SK-N-MC (cell line): ENCODE data around the gene PMS2.
A peak's percentile ranks its signal among the peaks of the same experiment; 100 is the strongest.
"Not testable (repeated sequence)": the region's sequence is repeated elsewhere in the genome, so short reads cannot be mapped to it uniquely, and the experiment has no call there.

Source experiments
- DNase-seq: peaks from one replicate; pipeline ENCODE4 v3.0.0-alpha.2; 2011; ENCODE audit warnings: low read depth, low spot score
- H3K27ac ChIP-seq: fragments of 200-600 bp; sonication (generic); 2 replicates; pipeline ENCODE4 v1.5.1; 2016; ENCODE audit warnings: mixed run types
- H3K36me3 ChIP-seq: fragments of 200-600 bp; sonication (generic); 2 replicates; pipeline ENCODE4 v1.6.1; 2017; ENCODE audit warnings: antibody characterized with exemption, low read length, mixed read lengths; ENCODE audit not compliant: insufficient read depth
- H3K4me3 ChIP-seq: fragments of 200-600 bp; sonication (generic); 2 replicates; pipeline ENCODE4 v1.5.1; 2016
- H3K9ac ChIP-seq: fragments of 200-600 bp; sonication (generic); 2 replicates; pipeline ENCODE4 v1.8.0; 2017; ENCODE audit warnings: mixed run types, mixed read lengths; ENCODE audit not compliant: insufficient read length
- H3K9me3 ChIP-seq: fragments of 200-600 bp; sonication (generic); 2 replicates; pipeline ENCODE4 v1.6.1; 2017; ENCODE audit warnings: low read depth, mild to moderate bottlenecking, antibody characterized with exemption, low read length, moderate library complexity, mixed read lengths
- EZH2 ChIP-seq: fragments of 200-600 bp; sonication (generic); IDR thresholded peaks from one replicate; pipeline ENCODE4 v1.6.1; 2017; ENCODE audit warnings: antibody characterized with exemption
- FOXP2 ChIP-seq: optimal IDR thresholded peaks from 2 replicates; pipeline ENCODE3; 2011; ENCODE audit warnings: mild to moderate bottlenecking, moderate library complexity; ENCODE audit not compliant: insufficient read depth; ENCODE audit errors: extremely low read length, control extremely low read depth
- POLR2AphosphoS5 ChIP-seq: IDR thresholded peaks from 2 replicates; pipeline ENCODE4 v1.6.1; 2012; ENCODE audit warnings: mild to moderate bottlenecking, low read depth, low read length, borderline replicate concordance

The PMS2 gene

GRCh38 chr7:5997210-5997808 is 11.5 kb downstream of the PMS2 start:
- no peak overlapping the region for H3K9ac ChIP-seq
- no peaks in the 10 kb centered on the region for H3K9me3 ChIP-seq
- no peak overlapping the region for H3K4me3 ChIP-seq
- TF ChIP-seq EZH2 (no peak), POLR2AphosphoS5 (no peak), FOXP2 (no peak)
- H3K36me3 ChIP-seq, result peaks cover 29% of the 10 kb centered on the region; the same call in 1 of the 2 replicates
- peak; percentile 47 for DNase-seq
- no peak overlapping the region for H3K27ac ChIP-seq

- not testable (repeated sequence) for H3K27ac ChIP-seq, H3K9me3 ChIP-seq, H3K9ac ChIP-seq, DNase-seq, H3K4me3 ChIP-seq
- peaks cover 11% of the 10 kb centered on the region; the same call in 1 of the 2 replicates for H3K36me3 ChIP-seq
Observed at GRCh38 chr7:5987061-5987460, 21.8 kb downstream of the PMS2 start.

GRCh38 chr7:5979680-5980314 is 29.1 kb downstream of the PMS2 start:
- H3K36me3 ChIP-seq, H3K4me3 ChIP-seq, H3K27ac ChIP-seq, DNase-seq, H3K9me3 ChIP-seq, H3K9ac ChIP-seq: not testable (repeated sequence)

- H3K27ac ChIP-seq, H3K9ac ChIP-seq, H3K9me3 ChIP-seq, H3K4me3 ChIP-seq, DNase-seq, H3K36me3 ChIP-seq: not testable (repeated sequence)
Observed at GRCh38 chr7:5973580-5973979, 35.3 kb downstream of the PMS2 start.

GRCh38 chr7:5970347-5970911 is 38.4 kb downstream of the PMS2 start, which contains the start of gene RSPH10B:
Gene RSPH10B (minus strand): TSS chr7:5970689. CDS start chr7:5967116, 3,573 bp downstream.
- H3K27ac ChIP-seq, H3K4me3 ChIP-seq, DNase-seq, H3K9ac ChIP-seq, H3K9me3 ChIP-seq, H3K36me3 ChIP-seq: not testable (repeated sequence)

GRCh38 chr7:5963810-5964209 is 45.0 kb downstream of the PMS2 start:
- H3K27ac ChIP-seq, DNase-seq, H3K36me3 ChIP-seq: not testable (repeated sequence)

GRCh38 chr7:5963205-5963604 is 45.6 kb downstream of the PMS2 start:
- H3K9ac ChIP-seq, H3K27ac ChIP-seq, DNase-seq, H3K36me3 ChIP-seq, H3K4me3 ChIP-seq, H3K9me3 ChIP-seq: not testable (repeated sequence)

More at GRCh38 chr7:5963810-5964209, 45.0 kb downstream of the PMS2 start:
- not testable (repeated sequence) for H3K9me3 ChIP-seq, H3K4me3 ChIP-seq, H3K9ac ChIP-seq

- H3K9ac ChIP-seq, H3K4me3 ChIP-seq, H3K9me3 ChIP-seq, DNase-seq, H3K27ac ChIP-seq, H3K36me3 ChIP-seq: not testable (repeated sequence)
Observed at GRCh38 chr7:5934945-5935450, 73.9 kb downstream of the PMS2 start.

GRCh38 chr7:5931905-5932644 is 76.8 kb downstream of the PMS2 start:
- H3K36me3 ChIP-seq, DNase-seq, H3K4me3 ChIP-seq, H3K27ac ChIP-seq, H3K9me3 ChIP-seq, H3K9ac ChIP-seq: not testable (repeated sequence)

- not testable (repeated sequence) for H3K9me3 ChIP-seq, DNase-seq, H3K27ac ChIP-seq, H3K4me3 ChIP-seq, H3K9ac ChIP-seq, H3K36me3 ChIP-seq
Observed at GRCh38 chr7:5931250-5931649, 77.6 kb downstream of the PMS2 start.

GRCh38 chr7:5930290-5930689 is 78.6 kb downstream of the PMS2 start:
- H3K27ac ChIP-seq, H3K9me3 ChIP-seq, H3K4me3 ChIP-seq, DNase-seq, H3K36me3 ChIP-seq, H3K9ac ChIP-seq: not testable (repeated sequence)

GRCh38 chr7:5926263-5926870 is 82.5 kb downstream of the PMS2 start:
- not testable (repeated sequence) for H3K36me3 ChIP-seq, H3K9ac ChIP-seq, H3K4me3 ChIP-seq, H3K27ac ChIP-seq, DNase-seq, H3K9me3 ChIP-seq

- DNase-seq, H3K36me3 ChIP-seq, H3K9ac ChIP-seq, H3K9me3 ChIP-seq, H3K4me3 ChIP-seq, H3K27ac ChIP-seq: not testable (repeated sequence)
Observed at GRCh38 chr7:5924630-5925029, 84.2 kb downstream of the PMS2 start.
